Peyer's patch (tissue), 4 donors: ENCODE data around the gene ALMS1.
"Not testable (repeated sequence)": the region's sequence is repeated elsewhere in the genome, so short reads cannot be mapped to it uniquely, and the experiment has no call there.

ENCODE experiments used
- CTCF ChIP-seq, 6 experiments: fragments of 450-650 bp in 4 of 6; fragments of 200-600 bp in 2 of 6; sonication (generic) in 1 of 6; IDR thresholded peaks; one replicate each; pipeline ENCODE4 v1.5.1; 2017 to 2019; ENCODE audit warnings: antibody characterized with exemption in 6 of 6, mild to moderate bottlenecking in 3 of 6, moderate library complexity in 1 of 6
- POLR2A ChIP-seq, 2 donors: fragments of 450-650 bp; IDR thresholded peaks; one replicate each; pipeline ENCODE4 v1.5.1; 2017; ENCODE audit warnings: antibody characterized with exemption in 2 of 2, mild to moderate bottlenecking in 2 of 2, moderate library complexity in 2 of 2

GRCh38 chr2:73510470-73510869 lies 124.8 kb downstream of the ALMS1 start:
- not testable (repeated sequence) for TF ChIP-seq POLR2A, CTCF (IDR thresholded peaks at IDR 0.05)
